Mucosa of stomach (tissue), 1 donor: Measurements from ENCODE around the gene ZC3H18.

Experiments
- H3K27me3 ChIP-seq: one replicate; pipeline ENCODE4 v1.7.0; 2013; ENCODE audit warnings: mild to moderate bottlenecking, low read length; ENCODE audit not compliant: control insufficient read depth, insufficient read depth
- H3K36me3 ChIP-seq: one replicate; pipeline ENCODE4 v1.7.0; 2013; ENCODE audit warnings: low read length; ENCODE audit not compliant: control insufficient read depth, insufficient read depth
- H3K4me1 ChIP-seq: one replicate; pipeline ENCODE4 v1.7.0; 2013; ENCODE audit warnings: mild to moderate bottlenecking, low read length; ENCODE audit not compliant: control insufficient read depth, insufficient read depth
- H3K4me3 ChIP-seq: one replicate; pipeline ENCODE4 v1.7.0; 2013; ENCODE audit warnings: low read length
- H3K9ac ChIP-seq: one replicate; pipeline ENCODE4 v1.7.0; 2013; ENCODE audit warnings: mild to moderate bottlenecking, low read length, moderate library complexity
- H3K9me3 ChIP-seq: one replicate; pipeline ENCODE4 v1.7.0; 2013; ENCODE audit warnings: mild to moderate bottlenecking, low read length, moderate library complexity; ENCODE audit not compliant: control insufficient read depth
- donor health status: Pancreatic carcinoma.

ZC3H18 gene

DNA sequence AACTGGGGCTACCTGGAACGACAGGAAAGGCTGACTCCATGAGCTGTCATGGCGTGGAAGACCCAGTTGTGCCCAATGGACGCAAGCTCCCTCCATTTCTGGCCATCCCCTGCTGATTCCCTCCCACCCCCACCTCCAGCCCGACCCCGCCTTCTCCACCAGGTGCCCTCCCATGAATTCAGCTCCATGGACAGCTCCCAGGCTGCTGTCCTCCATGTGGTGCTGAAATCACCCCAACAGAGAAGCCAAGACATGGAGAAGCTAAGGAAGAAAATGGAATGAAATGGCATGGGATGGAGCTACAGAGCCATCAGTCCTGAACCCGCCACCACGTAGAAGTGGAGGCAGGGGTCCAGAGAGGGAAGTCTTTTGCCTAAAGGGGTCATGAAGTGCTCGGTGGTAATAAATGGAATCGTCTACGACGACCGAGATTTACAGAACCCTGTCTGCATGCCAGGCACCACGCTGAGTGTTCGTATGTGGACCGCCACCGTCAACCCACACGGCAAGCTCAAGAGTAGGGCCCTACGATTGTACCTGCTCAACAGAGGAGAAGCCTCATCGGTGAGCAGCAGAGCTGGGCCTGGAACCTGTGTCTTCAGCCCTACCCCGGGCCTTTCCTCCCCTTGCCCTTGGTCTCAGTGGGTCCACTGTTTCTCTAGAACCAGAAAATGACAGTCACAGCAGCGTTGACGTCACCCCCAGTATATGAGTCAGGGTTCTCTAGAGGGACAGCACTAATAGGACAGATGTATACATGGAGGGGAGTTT lies 9.3 kb upstream of the ZC3H18 start:
- Histone ChIP-seq H3K9me3 (no peaks in the 10 kb centered on the region), H3K4me1 (peaks cover 7% of the 10 kb centered on the region), H3K4me3 (no peak overlapping the region), H3K36me3 (no peaks in the 10 kb centered on the region), H3K9ac (no peak overlapping the region), H3K27me3 (peaks cover 19% of the 10 kb centered on the region)

DNA sequence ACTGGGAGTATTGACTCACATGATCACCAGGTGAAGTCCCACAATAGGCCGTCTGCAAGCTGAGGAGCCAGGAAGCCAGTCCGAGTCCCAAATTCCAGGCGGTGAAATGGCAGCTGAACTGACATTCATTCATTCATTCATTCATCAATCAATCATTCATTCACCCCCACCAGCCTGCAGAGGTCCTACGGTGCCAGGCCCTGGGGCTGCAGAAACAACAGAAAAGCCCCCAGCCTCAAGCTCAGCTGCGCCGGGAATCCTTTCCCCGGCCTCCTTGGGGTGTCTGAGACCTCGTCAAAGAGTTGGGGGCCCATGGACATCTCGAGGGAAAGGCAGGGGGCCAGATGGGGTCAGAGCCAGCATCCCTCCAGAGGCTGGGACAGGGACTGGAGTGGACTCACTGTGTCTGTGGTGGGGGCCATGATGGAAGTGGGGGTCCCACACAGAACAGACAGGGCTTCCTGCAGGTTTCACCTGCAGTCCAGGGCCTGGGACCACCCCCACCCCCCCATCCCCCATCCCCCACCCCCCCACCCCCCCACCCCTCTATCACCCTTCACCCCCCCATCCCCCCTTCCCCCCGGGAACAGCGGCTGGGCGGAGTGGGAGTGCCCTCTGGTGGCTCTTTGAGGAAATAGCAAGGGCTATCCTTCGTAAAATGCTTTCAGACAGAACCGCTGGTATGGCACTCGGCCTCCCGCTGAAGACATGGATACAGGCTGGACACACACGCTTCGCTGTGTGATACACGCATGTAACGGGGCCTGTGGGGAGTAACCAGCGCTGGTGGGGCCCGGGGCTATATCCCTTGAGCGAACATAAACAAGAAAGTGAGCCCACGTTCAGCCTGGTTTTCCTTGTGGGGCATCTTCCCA lies 8.5 kb upstream of the ZC3H18 start:
- Histone ChIP-seq H3K36me3 (no peaks in the 10 kb centered on the region), H3K4me3 (no peak overlapping the region), H3K27me3 (peaks cover 19% of the 10 kb centered on the region), H3K9ac (no peak overlapping the region), H3K4me1 (peaks cover 7% of the 10 kb centered on the region), H3K9me3 (no peaks in the 10 kb centered on the region)

DNA sequence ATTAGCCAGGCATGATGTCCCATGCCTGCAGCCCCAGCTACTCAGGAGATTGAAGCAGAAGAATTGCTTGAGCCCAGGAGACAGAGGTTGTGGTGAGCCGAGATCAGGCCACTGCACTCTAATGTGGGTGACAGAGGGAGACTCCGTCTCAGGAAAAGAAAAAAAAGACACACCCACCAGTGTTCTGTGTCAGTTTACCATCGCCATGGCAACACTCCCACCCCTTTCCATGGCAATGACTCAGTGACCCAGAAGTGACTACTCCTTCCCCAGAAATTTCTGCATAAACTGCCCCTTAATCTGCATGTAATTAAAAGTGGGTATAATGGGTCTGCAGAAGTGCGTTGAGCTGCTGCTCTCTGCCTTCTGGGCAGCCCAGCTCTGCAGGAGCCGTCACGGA lies 4.0 kb upstream of the ZC3H18 start:
- Histone ChIP-seq H3K4me1 (peaks cover 12% of the 10 kb centered on the region), H3K9me3 (no peaks in the 10 kb centered on the region), H3K36me3 (no peaks in the 10 kb centered on the region), H3K27me3 (peaks cover 6% of the 10 kb centered on the region), H3K9ac (no peak overlapping the region), H3K4me3 (no peak overlapping the region)

DNA sequence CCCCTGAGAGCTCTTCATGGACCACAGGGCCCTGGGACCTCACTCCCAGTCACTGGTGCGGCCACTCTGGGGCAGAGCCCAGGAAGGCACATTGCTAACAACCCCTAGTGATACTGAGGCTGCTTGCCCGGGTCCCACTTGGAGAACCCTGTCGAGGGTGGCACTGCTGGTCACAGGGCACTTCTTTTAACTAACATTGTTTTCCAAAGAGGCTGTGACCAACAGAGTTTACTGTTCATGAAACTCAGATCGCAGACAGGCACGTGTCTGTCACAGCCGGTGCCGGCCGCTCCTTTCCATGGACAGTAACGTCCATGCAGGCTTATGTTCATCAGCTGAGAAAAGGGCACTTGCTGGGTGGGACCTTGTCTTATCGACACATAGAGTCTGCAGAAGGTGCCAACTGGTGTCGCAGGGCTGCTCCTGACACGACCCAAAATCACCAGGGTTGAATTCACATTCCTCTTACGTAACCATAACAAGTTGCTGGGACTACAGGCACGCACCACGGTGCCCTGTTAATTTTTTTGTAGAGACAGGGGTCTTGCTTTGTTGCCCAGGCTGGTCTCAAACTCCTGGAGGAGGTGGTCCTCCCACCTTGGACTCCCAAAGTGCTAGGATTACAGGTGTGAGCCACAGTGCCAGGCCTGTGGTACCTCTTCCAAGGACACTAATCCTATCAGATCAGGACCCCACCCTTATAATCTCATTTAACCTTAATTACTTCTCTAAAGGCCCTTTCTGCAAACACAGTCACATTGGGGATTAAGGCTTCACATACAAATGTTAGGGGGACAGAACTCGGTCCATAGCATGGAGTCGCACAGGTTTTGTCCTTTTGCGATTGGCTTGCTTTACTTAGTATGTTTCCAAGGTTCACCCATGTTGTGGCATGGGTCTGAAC lies 1.2 kb upstream of the ZC3H18 start:
- H3K9ac ChIP-seq: peak overlapping the region; percentile 60
- peaks cover 17% of the 10 kb centered on the region for H3K4me1 ChIP-seq
- no peaks in the 10 kb centered on the region for H3K27me3 ChIP-seq
- H3K36me3 ChIP-seq: no peaks in the 10 kb centered on the region
- H3K9me3 ChIP-seq: no peaks in the 10 kb centered on the region
- peak overlapping the region; percentile 20 for H3K4me3 ChIP-seq

DNA sequence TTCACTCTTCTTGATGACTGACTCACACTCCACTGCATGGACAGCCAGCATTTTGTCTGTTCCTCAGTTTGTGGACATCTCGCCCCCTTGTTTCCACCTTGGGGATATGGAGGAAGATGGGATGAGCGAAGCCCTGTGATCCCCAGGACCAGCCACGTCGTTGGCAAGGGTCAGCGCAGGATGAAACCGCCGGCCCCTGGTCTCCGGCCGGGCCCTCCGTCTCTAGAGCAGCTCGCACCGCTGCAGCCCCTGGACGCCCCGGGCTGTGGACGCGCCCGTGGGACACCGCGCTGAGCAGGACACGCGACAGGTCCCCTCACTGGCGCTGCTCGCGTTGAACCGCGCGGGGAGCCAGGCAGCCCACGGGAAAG lies 604 bp upstream of the ZC3H18 start:
- Histone ChIP-seq H3K27me3 (no peaks in the 10 kb centered on the region), H3K9me3 (no peaks in the 10 kb centered on the region), H3K9ac (peak overlapping the region; percentile 60), H3K4me1 (peaks cover 17% of the 10 kb centered on the region), H3K36me3 (no peaks in the 10 kb centered on the region), H3K4me3 (peak overlapping the region; percentile 20)

DNA sequence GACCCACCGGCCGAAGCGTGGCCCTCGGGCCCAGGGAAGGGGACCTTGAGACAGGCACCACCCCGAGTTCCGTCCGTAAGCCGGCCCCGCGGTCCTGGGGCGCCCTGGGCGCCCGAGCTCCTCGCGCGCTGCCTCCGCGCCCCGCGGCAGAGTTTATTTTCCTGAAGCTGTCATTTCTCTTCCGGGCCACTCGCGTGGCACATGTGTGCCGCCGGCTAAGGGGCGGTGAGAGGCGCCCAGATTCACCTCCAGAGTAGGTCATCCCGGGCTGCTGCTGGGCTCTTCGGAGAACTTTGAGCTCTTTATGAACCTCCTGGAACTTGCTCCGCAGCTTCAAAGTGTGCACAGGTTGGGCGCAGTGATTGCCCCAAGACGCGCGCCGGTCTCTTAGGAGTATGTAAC lies 489 bp downstream of the ZC3H18 start:
- peak overlapping the region; percentile 73 for H3K9ac ChIP-seq
- H3K9me3 ChIP-seq: no peaks in the 10 kb centered on the region
- no peaks in the 10 kb centered on the region for H3K36me3 ChIP-seq
- peaks cover 17% of the 10 kb centered on the region for H3K4me1 ChIP-seq
- H3K4me3 ChIP-seq: peak overlapping the region; percentile 67
- H3K27me3 ChIP-seq: no peaks in the 10 kb centered on the region

DNA sequence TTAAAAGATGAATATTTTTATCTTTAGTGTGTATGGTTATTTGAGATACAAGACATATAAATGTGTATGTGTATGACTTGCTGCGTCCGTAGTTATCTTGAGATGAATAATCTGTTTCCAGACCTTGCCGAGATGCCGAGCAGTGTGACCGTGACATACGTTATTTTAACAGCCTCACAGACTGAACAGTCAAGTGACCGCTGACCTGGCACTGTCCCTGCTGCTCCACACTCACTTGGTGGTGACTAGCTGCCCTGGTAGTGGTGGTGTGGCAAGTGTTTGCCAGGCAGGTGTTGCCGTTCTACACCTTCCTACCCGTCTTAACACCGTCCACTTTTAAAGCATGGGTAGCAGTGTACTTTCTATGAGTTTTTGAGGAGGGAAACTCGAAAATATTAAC lies 5.0 kb downstream of the ZC3H18 start:
- H3K9ac ChIP-seq: no peak overlapping the region
- H3K4me3 ChIP-seq: no peak overlapping the region
- H3K9me3 ChIP-seq: no peaks in the 10 kb centered on the region
- peaks cover 10% of the 10 kb centered on the region for H3K4me1 ChIP-seq
- no peaks in the 10 kb centered on the region for H3K36me3 ChIP-seq
- H3K27me3 ChIP-seq: no peaks in the 10 kb centered on the region

DNA sequence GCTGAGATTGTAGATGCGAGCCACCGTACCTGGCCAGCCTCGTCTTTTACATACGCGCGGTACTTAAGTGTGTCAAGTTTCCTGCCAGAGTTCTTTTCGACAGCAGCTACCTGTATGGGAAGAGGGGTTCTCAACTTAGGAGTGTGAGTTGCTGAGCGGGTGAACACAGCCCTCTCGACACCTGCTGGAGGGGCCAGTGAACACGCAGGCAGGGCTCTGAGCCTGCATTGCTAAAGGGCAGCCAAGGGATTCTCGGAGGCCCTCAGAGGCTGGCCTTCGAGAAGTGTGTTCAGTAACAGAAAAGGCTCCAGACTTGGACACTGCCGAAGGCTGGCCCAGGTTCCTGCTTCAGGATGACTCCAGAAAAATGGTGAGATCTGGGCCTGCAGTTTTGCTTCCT lies 6.1 kb downstream of the ZC3H18 start:
- Histone ChIP-seq H3K36me3 (no peaks in the 10 kb centered on the region), H3K4me3 (no peak overlapping the region), H3K4me1 (peaks cover 4% of the 10 kb centered on the region), H3K9me3 (no peaks in the 10 kb centered on the region), H3K9ac (no peak overlapping the region), H3K27me3 (no peaks in the 10 kb centered on the region)

DNA sequence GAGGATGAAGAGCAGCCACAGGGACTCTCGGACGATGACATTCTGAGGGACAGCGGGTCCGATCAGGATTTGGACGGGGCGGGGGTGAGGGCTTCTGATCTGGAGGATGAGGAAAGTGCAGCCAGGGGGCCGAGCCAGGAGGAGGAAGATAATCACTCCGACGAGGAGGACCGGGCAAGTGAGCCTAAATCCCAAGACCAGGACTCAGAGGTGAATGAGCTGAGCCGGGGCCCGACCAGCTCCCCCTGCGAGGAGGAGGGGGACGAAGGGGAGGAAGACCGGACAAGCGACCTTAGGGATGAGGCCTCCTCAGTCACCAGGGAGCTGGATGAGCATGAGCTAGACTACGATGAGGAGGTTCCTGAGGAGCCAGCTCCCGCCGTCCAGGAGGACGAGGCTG lies 7.0 kb downstream of the ZC3H18 start:
- H3K36me3 ChIP-seq: no peaks in the 10 kb centered on the region

DNA sequence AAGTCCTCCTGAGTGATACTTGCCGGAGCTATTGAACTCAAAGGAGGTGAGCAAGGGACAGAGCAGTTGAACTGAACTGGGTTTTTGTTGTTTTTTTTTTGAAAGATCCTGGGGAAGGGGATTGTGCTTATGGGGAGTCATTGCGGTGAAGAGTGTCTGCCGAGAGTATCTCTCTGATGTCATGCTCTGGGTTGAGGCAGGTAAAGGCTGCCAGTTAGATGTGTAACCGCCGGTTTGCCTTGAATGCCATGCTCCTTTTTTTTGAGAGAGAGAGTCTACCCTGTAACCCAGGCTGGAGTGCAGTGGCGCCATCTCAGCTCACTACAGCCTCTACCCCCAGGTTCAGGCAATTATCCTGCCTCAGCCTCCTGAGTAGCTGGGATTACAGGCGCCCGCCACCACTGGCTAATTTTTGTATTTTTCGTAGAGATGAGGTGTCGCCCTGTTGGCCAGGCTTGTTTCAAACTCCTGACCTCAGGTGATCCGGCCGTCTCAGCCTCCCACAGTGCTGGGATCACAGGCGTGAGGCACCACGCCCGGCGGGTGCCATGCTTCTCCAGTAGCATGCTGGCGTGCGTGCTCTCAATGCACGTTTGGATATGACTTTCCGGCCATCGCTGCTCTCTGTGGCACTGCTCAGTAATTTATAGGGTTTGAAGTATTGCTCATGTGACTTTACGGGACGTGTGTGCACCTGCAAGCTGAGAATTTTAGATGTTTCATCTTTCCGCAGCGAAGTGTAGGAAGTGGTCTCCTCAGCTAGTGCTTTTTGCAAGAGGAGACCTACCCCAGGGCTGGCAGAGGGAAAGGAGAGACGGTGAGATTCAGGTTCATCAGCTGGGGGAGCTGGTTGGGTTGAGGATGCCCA lies 8.5 kb downstream of the ZC3H18 start:
- Histone ChIP-seq H3K36me3 (no peaks in the 10 kb centered on the region), H3K4me3 (no peak overlapping the region), H3K27me3 (no peaks in the 10 kb centered on the region)

More for the DNA sequence above, 7.0 kb downstream of the ZC3H18 start:
- Histone ChIP-seq H3K9ac (no peak overlapping the region), H3K4me1 (no peaks in the 10 kb centered on the region), H3K4me3 (no peak overlapping the region), H3K9me3 (no peaks in the 10 kb centered on the region), H3K27me3 (no peaks in the 10 kb centered on the region)

DNA sequence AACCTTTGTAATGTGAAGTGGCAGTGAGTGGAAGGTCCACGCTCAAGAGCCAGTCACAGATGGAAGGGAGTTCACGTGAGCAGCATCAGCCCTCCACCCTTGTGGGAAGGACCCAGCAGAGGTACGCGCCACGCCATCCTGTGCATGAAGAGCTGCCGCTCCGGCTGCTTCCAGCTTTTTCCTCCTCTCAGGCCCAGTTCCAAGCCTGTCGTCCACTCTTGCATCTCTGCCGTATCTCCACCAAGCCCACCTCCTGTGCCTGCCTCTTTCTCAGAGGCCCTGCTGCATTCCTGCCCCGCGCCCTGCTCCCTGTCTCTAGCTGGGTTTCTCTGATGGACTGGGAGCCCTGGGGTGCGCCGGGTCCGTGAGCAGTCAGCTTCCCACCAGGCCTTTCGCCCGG lies 10.2 kb downstream of the ZC3H18 start:
- no peak overlapping the region for H3K9ac ChIP-seq
- H3K27me3 ChIP-seq: no peaks in the 10 kb centered on the region
- H3K4me1 ChIP-seq: no peaks in the 10 kb centered on the region
- no peaks in the 10 kb centered on the region for H3K9me3 ChIP-seq
- H3K4me3 ChIP-seq: no peak overlapping the region
- no peaks in the 10 kb centered on the region for H3K36me3 ChIP-seq

More for the DNA sequence above, 8.5 kb downstream of the ZC3H18 start:
- Histone ChIP-seq H3K9ac (no peak overlapping the region), H3K9me3 (no peaks in the 10 kb centered on the region), H3K4me1 (no peaks in the 10 kb centered on the region)
